GM18520 (cell line): ENCODE measurements around the gene RSPO4.

Experiments
- ATAC-seq: cut with Tn5 transposase; IDR thresholded peaks from one replicate; pipeline ENCODE4 v1.9.1; 2021; ENCODE audit not compliant: unreplicated experiment

RSPO4 gene

GRCh38 chr20:944774-945410 is 57.2 kb downstream of the RSPO4 start:
- no peak for ATAC-seq

DNA sequence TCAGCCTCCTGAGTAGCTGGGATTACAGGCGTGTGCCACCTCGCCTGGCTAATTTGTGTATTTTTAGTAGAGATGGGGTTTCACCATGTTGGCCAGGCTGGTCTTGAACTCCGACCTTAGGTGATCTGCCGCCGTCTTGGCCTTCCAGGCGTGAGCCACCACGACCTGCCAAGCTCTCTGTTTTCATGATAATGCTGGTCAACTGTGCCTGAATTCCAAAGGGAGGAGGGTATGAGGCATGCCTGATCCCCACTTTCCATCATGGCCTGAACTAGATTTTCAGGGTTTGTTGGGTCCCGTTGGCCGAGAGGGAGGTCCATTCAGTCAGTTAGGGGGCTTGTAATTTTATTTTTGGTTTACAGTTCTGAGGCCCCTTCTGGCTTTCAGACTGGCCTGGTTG is 58.0 kb downstream of the RSPO4 start:
- no peak for ATAC-seq

DNA sequence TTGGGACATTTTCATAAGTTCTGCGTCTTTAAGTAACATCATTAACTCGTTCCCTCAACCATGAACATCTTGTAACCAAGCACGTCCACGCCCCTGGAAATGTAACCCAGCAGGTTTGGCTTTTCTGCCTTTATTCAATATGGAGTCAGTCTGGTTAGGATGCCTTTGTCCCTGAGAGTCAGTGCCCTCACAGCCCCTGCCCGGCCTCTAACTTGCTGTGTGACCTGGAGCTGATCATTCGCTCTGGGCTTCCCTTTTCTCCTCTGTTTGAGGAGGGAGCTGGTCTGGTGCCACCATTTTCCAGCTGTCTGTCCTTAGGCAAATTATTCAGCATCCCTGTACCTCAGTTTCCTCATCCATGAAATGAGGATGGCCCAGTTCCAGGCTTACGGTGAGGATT is 59.5 kb downstream of the RSPO4 start:
- ATAC-seq, result no peak

DNA sequence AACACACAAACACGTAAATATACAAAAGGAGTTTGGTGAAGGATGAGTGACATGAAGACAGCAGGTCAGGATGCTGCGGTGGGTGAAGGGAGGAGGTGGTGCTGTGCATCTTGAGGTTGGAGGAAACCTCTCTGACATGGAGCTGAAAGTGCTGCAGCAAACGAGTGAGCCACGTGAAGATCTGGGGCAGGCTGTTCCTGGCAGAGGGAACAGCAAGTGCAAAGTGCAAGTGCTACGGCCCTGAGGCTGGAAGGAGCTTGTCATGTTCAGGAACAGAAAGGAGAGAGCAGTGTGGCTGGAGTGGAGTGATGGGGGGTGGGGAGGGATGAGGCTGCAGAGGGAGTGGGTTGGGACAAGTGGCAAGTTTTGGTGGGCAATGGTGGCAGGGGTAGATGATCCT is 61.2 kb downstream of the RSPO4 start:
- no peak for ATAC-seq

DNA sequence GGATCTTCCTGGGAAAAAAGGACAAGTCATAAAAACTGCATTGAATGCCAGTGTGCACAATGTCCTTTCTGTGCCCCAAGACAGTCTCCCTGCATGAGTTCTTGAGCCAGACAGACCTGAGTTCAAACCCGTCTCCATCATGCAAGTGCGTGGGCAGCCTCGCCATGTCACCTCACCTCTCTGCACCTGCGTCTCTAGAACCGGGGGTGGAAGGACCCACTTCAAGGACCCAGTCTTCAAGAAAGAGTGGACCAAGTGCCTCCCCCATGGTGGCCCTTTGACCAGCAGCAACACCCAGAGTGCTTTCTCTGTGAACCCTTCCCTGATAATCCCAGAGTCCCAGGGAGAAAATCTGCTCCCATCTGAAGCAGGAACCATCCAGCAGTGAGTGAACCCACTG is 62.5 kb downstream of the RSPO4 start:
- ATAC-seq, result no peak

- ATAC-seq, result no peak
Measured at GRCh38 chr20:934186-934840, 67.8 kb downstream of the RSPO4 start.

GRCh38 chr20:933029-933428 is 69.1 kb downstream of the RSPO4 start:
- no peak for ATAC-seq

DNA sequence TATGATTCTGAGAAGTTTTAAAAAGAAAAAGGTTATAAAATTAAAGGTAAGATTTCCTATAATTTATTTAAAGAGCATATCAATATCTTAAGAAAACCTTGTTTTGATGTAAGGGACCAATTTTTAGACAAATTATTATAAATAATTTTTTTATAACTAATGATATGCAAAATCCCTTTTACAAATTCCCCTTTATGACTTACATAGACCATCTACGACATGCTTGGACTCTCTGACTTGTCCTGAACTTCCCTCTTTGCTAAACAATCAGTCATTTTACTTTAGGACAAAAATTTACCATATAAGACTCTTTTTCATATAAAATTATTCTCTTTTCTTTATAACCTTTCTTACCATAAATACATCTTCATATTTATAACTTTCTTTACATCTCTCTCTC is 70.7 kb downstream of the RSPO4 start:
- ATAC-seq, result no peak

- no peak for ATAC-seq
Measured at GRCh38 chr20:926670-927069, 75.4 kb downstream of the RSPO4 start.

GRCh38 chr20:925516-925915 is 76.6 kb downstream of the RSPO4 start:
- ATAC-seq, result no peak

DNA sequence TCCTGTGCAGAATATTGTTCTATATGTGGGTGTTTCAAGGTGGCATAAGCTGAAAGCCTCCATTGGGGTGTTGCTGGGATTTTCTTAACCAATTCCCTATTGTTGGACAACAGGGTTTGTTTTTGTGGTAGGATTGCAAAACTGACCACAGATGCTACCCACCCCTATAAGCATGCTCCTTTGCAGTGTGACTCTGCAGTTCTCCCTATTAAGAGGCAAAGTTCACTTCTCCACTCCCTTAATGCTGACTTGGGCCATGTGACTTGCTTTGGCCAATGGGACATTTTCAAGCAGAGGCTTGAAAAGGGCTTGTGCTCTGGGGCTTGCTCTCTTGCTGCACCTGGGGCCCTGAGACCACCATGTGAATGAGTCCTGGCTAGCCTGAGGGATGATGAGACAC is 77.5 kb downstream of the RSPO4 start:
- no peak for ATAC-seq

GRCh38 chr20:922781-923180 is 79.3 kb downstream of the RSPO4 start:
- ATAC-seq, result no peak

DNA sequence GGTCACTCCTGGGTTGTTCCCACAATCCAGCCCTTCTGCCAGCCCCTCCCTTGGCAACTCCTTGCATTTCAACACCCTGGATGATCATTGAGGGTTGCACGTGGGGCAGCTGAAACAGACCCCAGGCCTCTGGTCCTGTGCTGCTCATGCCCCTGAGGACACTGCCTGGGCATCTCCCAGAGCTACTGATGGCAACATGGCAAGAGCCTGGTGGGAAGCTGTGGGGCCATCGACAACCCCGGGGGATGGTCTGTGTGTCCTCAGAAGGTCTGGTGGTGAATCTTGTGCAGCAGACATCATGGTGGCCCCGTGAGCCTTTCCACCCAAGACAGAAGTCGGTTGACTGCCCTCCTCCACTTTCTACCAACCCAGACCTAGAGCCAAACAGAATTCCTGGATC is 81.0 kb downstream of the RSPO4 start:
- ATAC-seq, result no peak

GRCh38 chr20:920311-920710 is 81.8 kb downstream of the RSPO4 start:
- ATAC-seq, result no peak

DNA sequence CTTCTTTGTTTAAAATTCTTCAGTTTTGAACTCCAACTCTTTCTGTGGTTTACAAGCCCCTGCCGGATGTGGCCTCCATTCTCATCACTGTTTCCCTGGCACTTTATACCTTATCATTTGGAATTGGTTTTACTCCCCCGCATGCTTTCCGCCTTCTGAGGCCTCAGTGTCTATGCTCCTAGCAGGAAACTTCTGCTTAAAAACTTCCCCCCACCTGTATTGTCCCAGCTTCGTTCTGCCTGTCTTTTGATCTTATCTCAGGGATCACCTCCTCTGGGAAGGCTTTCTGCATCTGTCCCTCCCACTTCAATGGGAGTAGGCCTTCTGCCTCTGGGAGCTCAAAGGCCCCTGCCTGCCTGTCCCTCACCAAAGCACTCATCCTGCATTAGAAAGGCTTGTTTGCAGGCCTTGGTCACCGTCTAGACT is 82.6 kb downstream of the RSPO4 start:
- no peak for ATAC-seq

- ATAC-seq, result no peak
Measured at GRCh38 chr20:917416-917815, 84.7 kb downstream of the RSPO4 start.

GRCh38 chr20:916825-917224 is 85.3 kb downstream of the RSPO4 start:
- no peak for ATAC-seq

DNA sequence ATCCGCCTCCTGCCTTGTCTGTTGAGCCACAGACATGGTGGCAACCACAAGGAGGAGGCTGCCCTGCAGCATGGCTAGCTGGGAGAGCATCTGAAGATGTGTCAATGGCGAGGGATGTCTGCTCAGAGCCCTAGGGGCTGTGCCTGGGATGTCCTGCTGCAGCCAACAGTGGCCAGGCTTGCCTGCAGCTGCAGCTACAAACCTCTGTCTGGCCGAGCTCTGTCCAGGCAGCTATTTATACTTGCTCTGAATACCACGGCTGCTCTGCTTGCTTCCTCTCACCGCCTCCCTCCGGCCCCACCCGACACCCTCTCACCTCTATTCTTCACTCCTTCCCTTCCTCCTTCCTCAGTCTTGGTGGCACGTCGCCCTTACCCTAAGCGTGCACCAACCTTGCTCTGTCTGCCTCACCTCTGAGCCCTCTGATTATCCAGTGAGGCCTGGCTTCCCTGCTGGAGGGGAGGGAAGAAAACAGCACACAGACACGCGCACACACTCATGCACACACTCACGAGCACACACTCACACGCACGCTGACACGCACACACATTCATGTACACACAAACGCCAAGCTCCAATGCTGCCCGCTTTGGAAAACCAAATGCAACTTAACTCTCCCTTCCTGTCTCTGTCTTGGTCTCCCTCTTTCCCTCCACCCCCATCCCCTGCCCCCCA is 85.8 kb downstream of the RSPO4 start, which contains the start of gene ANGPT4:
Gene ANGPT4, minus strand, starts transcription at position 210 of the 675 bp plus-strand sequence. Its CDS starts 120 bp downstream, at position 90.
- ATAC-seq, result no peak

DNA sequence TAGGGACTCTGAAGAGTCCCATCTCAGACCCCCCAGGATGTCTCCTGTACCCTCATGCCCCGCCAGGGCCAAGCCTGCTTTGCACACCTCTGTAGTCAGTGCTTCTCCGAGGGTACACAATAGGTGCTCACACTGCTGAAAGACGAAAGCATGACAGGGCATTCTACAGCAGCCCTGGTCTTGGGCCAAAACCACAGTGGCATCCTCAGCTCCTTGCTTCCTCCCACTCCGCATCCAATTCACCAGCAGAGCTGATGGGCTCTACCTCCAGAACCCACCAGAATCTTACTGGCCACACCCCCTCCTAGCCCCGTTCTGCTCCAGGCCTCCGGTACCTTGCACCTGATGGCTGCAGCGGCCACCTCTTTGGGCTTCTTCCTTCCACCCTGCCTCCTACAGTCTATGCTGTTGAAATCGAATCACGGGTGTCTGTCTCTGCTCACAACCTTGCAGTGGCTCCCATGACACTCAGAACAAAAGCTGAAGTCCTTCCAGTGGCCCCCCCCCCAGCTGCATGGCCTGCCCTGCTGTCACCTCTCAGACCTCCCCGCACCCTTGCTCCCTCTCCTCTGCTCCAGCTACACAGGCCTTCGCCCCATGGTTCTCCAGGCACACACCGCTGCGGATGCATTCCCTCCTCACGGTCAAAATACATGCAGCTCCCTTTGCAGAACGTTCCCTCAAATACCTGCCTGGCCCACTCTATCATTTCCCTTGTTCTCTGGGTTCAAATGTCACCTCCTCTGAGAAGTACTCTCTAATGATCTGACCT is 87.2 kb downstream of the RSPO4 start:
- ATAC-seq, result no peak

GRCh38 chr20:913306-913849 is 88.7 kb downstream of the RSPO4 start:
- ATAC-seq, result no peak

DNA sequence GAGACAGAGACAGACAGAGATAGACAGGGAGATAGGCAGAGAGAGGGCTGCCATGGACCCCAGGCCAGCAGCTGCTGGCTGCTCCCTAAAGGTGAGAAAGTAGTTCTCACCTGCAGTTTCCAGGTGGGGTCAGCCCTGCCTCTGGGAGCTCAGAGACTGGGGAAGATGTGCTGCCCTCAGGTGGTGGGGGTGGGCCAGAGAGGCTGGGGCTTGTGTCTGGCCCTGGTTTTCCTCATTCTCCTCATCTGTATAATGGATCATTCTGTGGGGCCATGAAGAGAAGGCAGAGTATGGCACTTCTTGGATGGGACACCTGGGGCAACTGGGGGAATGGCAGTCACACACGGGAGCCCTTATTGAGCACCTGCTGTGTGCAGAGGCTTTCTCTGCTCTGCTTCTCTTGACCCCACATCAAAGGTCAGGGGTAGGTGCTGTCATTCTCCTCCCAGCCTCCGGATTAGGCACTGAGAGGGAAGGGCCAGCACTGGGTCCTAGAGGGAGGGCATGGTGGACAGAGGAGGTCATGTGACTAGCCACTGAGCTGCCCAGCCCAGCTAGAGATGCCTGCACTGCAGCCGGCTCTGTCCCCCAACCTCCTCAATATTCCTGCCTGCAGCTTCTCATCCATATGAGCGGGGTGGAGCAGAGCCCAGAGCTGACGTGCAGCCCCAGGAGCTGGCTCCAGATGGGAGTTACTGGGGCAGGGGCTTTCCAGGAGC is 90.1 kb downstream of the RSPO4 start:
- no peak for ATAC-seq
